Activated CD4-positive, alpha-beta T cell treated with anti-CD3 and anti-CD28 coated beads, Interleukin-2, amount 50 U/mL, for 1 hour (primary cell): Measurements from ENCODE around the gene SLC49A3.
"Not testable (repeated sequence)": the region's sequence is repeated elsewhere in the genome, so short reads cannot be mapped to it uniquely, and the experiment has no call there.

ENCODE experiments used
- DNase-seq: peaks from one replicate; pipeline ENCODE4 v3.0.0-alpha.2; 2020

SLC49A3 gene

GRCh38 chr4:688854-689681 is at the start of gene SLC49A3:
Gene SLC49A3 (minus strand): TSS chr4:689151. CDS start chr4:689127, 24 bp downstream.
- DNase-seq: no peak

- not testable (repeated sequence) for DNase-seq
These were observed 47.6 kb upstream of the SLC49A3 start for GRCh38 chr4:736561-736960.

GRCh38 chr4:735583-735982 is 46.6 kb upstream of the SLC49A3 start:
- no peak for DNase-seq

GRCh38 chr4:734951-735350 is 46.0 kb upstream of the SLC49A3 start:
- no peak for DNase-seq

GRCh38 chr4:734075-734474 is 45.1 kb upstream of the SLC49A3 start:
- no peak for DNase-seq

- no peak for DNase-seq
These were observed 44.7 kb upstream of the SLC49A3 start for GRCh38 chr4:733631-733980.

GRCh38 chr4:732911-733630 is 44.1 kb upstream of the SLC49A3 start:
- no peak for DNase-seq

- no peak for DNase-seq
These were observed 43.5 kb upstream of the SLC49A3 start for GRCh38 chr4:732486-732885.

- DNase-seq: not testable (repeated sequence)
These were observed 43.0 kb upstream of the SLC49A3 start for GRCh38 chr4:731954-732353.

GRCh38 chr4:730946-731904 is 42.3 kb upstream of the SLC49A3 start:
- DNase-seq: not testable (repeated sequence)

GRCh38 chr4:730511-730910 is 41.6 kb upstream of the SLC49A3 start:
- no peak for DNase-seq

- no peak for DNase-seq
These were observed 40.7 kb upstream of the SLC49A3 start for GRCh38 chr4:729336-730315.

GRCh38 chr4:727576-727975 is 38.6 kb upstream of the SLC49A3 start:
- no peak for DNase-seq

- DNase-seq: no peak
These were observed 37.9 kb upstream of the SLC49A3 start for GRCh38 chr4:726838-727237.

GRCh38 chr4:726235-726787 is 37.4 kb upstream of the SLC49A3 start:
- no peak for DNase-seq

GRCh38 chr4:725391-726234 is 36.7 kb upstream of the SLC49A3 start:
- no peak for DNase-seq

- no peak for DNase-seq
These were observed 35.0 kb upstream of the SLC49A3 start for GRCh38 chr4:723751-724530.

- DNase-seq: no peak
These were observed 34.0 kb upstream of the SLC49A3 start for GRCh38 chr4:722851-723360.

GRCh38 chr4:722169-722725 is 33.3 kb upstream of the SLC49A3 start:
- no peak for DNase-seq
